Stimulated activated CD8-positive, alpha-beta memory T cell treated with anti-CD3 and anti-CD28 coated beads, Interleukin-15, amount 100 ng/mL, for 4 hours (primary cell): ENCODE measurements around the gene ATL1.
A peak's percentile ranks its signal among the peaks of the same experiment; 100 is the strongest.
"Not testable (repeated sequence)": the region's sequence is repeated elsewhere in the genome, so short reads cannot be mapped to it uniquely, and the experiment has no call there.

ENCODE experiments used
- DNase-seq, 2 donors: peaks; one replicate each; pipeline ENCODE4 v3.0.0-alpha.2; 2020; ENCODE audit warnings: low read depth in 2 of 2

The ATL1 gene

DNA sequence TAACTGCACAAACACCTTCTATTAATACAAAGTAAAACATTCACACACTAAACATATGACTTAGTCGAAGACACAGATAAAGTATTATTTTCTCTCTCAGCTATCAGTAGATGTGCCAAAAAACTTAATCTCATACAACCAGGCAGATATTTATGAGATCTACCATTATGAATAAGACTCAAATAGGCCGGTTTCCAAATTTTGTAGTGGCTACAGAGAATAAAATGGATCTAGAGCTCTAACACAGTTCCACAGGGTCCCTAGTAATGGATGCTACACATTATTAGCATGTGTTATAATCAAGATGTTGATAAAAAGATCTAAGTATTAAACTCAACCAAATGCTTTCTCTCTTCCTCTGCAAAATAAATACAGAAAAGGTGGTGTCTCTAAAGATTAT is 97.8 kb downstream of the ATL1 start:
- no peak for DNase-seq

DNA sequence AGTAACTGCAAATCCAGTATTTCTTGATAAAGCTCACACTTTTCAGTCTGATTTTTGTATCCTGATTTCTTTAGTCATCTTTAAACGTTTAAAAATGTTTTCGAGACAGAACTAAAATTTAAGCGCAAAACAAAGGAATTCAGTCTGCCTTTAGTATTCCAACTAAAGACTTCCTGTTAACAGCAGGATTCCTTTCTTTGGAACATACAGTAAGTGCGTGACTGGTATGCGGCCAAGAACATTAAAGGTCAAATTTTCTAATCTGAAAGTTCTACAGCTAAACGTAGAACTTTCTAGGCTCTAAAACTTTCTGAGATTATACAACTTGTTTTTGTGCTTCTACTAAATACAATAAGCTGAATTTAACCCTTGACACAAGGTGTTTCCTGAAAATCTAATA is 98.3 kb downstream of the ATL1 start:
- DNase-seq = no peak

DNA sequence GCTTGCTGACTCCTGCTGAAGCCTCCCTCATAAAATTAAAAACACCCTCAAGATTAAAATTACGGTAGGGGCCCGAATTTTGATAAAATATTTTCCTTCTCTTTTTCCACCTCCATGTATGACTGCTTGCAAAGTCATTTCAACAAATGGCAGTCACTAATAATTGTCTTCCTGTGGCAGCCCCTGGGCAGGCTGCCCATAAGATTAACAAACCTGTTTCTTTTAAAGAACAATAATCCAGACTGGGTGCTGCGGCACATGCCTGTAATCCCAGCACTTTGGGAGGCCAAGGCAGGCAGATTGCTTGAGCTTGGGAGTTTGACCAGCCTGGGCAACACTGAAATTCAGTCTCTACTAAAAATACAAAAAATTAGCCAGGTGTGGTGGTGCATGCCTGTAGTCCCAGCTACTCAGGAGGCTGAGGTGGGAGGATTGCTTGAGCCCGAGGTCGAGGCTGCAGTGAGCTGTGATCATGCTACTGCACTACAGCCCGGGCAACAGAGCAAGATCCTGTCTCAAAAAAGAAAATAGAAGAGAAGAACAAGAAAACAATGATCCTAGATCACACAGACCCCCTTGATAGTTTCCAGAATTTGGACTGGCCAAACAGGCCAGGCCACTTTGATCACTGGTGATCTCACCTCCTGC is 99.5 kb downstream of the ATL1 start:
- no peak for DNase-seq

DNA sequence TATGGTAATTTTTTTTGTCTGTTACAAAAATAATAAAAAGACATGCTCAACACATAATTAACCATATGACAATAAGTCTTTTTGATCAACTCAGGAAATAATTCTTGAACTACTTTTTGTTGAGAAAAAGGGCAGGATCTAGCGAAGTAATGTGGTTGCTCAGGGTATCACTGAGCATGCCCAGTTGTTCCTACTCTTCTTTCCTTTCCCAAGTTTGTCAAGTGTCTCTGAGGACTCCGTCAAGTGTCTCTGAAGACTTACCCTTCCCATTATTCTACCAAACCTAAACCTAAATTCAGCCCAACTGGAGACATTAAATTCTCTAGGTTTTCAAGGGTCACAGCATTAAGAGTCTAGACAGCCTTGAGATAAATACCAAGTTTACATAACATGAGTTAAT is 104.6 kb downstream of the ATL1 start:
- DNase-seq = not testable (repeated sequence)

DNA sequence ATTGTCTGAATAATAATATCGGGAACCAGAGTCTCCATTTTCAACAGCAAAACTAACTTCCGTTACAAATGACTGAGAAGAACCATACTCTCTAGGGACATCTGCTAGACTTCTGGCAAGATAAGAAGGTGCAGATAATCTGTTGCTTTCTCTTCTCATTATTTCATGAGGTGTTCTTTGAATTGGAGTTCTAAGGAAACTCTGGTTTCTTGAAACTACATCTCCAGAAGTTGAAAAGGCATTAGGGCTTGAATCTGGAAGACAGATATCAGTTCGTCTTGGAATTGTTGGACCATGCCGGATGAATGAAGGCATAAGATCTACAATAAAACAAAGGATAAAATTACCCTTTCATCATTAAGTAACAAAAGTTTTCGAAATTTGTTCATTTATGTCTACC is 105.4 kb downstream of the ATL1 start:
- DNase-seq = not testable (repeated sequence)

DNA sequence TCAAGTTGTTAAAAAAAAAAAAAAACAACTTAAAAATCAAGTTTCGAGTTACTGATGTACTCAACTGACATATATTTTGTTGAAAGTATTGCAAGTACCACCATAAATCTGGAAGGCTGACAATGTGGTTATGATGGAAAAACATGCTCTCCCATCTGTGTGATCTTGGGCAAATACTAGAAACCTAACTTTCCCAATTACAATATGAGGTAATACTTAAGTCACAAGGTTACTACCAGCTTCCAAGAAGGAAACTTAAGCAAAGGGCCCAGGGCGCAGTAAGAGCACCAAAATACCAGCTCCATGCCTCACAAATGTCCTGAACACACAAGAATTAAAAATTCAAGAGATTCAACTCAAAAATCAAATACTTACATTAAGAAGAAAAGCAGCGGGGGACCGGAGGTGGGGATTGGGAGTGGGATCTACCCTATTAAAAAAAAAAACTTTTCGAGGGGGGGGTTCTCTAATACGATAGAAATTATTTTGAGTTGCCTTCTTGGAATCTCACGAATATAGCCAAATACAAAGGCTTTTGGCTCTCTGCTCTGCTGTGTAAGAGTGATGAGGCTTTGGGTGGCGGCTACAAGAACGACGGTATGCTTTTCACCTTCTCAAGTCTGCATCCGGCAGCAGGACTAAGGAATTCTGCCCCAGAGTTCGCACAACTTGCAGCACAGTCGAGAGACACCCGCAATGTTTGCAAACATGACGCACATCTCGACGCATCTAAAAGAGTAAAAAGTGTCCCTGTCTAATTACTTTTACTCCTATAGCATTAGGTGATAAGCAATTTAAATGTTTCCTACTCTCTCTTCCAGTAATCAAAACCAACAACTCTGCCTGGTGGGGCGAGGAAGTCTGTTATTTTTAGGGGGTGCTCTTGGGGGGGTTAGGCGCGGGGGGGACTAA is 107.1 kb downstream of the ATL1 start:
- DNase-seq = no peak

DNA sequence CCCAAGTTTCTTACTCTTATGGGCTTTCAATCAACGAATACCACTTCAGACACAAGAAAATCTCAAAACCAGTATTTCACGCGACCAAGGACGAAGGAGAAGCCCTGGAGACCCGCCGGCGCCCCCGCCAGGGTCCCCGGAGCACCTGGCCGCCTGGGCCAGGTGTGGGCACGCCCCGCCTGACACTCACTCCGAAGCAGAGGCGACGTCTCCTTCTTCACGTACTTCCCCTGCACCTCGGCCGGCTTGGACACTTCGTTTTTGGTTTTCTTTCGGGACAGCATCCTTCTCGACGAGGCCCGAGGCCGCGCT is 107.7 kb downstream of the ATL1 start:
- no peak for DNase-seq

DNA sequence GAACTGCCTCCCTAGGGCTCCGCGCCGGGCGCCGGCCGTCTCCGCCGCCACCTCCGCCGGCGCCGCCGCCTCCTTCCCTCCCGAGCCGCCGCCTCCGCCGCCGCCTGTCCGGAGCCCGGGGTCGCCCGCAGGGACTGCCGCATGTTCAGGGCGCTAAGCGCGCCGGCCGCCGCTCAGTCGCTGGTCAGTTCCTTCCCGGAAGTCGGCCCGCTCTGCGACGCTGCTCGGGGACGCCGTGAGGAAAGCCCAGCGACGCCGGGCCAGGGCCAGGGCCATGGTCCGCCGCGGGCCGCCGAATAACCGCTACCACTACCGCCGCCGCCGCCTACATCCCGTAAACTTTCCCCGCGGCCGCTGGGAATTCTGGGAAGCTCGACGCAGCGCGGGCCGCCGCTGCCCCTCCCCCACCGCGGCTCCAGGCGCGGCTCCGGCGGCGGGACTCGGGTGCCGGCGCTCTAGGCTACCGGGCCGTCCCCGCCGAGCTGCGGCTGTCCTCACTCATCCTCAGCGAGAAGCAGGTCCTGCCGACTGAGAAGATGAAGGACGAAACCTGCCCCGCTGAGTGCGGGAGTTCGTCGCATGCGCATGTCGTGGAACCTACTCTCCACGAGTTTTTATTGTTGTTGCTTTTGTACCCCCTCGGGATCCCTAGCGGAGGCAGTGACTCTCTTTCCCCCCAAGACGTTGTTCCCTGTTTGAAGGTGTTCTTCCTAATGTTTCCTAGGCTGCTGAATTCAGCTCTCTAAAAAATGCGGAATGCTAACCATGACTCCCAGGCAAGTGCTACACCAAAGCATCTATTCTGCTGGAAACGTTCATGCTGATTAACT is 108.3 kb downstream of the ATL1 start, which contains the start of gene SAV1:
SAV1 (minus strand) TSS at position 311 of the 830 bp plus-strand sequence. CDS start 339 bp downstream, outside the sequence.
- peak in 1 of 2 donors; percentile 29 for DNase-seq

DNA sequence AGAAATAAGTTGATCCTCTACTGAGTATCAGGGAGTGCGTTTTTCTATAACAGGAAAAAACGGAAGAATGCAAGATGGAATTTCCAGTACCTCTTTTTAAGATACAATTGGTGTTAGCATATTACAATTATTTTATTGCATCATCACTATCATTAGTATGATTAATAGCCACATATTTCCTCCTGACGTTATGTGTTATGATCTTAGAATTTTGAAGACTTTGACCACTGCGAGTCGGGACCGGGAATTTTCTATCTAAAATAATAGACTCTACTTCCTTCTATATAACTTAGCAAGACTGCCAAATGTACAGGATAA is 108.8 kb downstream of the ATL1 start:
- no peak for DNase-seq

DNA sequence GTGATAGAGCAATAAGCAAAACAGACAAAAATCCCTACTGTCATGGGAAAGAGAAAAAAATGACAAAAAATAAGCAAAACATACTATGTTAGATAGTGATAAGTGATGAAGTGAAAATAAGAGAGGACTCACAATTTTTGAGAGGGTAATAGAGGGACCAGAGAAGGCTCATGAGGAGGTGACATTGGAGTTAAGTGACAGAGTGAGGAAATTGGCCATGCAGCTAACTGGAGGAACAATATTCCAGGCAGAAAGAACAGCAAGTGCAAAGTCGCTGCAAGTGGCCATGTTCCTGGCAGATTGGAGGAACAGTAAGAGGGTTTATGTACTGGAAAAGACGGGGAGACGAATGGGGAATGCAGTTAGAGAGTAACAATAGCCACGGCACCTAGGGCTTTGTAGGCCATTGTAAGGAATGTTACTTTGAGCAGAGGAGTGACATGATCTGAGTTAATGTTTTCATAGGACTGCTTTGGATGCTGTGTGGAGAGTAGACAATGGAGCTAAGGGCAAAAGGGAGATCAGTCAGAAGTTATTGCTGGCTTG is 109.6 kb downstream of the ATL1 start:
- DNase-seq = no peak

DNA sequence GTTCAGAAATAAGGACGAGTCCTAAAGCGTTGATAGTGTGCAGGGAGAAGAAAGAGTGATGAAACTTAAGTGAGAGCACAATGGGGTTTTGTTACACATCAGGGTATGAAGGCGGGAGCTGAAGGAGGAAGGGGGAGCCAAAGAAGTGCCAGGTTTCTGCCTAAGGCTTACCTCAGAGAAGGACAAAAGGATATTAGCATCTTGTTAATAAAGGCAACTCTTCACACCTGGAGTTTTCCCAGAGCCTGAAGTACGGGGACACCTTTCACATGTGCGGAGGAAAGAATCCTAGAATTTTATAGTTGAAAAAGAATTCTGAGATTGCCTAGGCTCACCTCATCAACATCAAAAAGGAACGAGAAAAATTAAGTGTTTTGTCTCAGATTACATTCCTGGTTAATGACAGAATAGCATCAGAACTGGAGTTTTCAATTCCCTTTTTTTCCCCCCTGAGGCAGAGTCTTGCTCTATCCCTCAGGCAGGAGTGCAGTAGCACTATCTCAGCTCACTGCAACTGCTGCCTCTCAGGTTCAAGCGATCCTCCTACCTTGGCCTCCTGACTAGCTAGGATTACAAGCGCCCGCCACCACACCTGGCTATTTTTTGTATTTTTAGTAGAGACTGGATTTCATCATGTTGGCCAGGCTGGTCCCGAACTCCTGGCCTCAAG is 110.4 kb downstream of the ATL1 start:
- no peak for DNase-seq

DNA sequence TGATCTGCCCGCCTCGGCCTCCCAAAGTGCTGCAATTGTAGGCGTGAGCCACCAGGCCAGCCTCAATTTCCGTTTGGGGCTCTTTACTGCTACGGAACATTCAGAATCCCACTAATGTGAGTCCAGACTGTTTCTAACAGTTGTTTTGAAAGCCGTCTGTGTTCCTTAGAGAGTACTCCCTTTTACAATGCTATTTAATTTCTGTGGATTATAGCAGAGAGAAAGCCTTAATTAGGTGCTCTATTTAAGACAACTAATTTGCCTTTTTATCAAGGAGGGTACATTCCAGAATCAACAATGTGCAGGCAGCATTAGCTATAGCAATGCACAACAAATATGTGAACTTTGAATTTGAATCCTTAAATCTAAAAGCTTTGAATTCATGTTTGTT is 110.9 kb downstream of the ATL1 start:
- no peak for DNase-seq

DNA sequence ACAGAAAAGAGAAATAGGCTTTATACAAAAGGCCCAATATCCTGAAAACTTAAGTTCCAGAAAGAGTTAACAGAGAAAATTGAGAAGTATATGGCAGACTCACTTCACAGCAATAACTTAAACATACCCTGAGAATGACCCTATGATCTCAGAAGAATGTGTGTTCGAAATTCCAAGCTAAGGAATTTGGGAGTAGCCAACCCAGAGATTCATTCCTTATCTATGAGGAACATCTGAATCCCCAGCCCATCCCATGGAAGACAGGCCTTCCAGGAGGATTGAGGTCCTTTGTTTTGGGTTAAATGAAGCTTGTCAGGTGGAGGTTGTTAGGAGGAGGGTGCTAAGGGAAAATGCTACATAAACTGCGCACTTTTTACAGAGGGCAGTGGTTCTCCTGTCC is 115.7 kb downstream of the ATL1 start:
- DNase-seq = no peak

DNA sequence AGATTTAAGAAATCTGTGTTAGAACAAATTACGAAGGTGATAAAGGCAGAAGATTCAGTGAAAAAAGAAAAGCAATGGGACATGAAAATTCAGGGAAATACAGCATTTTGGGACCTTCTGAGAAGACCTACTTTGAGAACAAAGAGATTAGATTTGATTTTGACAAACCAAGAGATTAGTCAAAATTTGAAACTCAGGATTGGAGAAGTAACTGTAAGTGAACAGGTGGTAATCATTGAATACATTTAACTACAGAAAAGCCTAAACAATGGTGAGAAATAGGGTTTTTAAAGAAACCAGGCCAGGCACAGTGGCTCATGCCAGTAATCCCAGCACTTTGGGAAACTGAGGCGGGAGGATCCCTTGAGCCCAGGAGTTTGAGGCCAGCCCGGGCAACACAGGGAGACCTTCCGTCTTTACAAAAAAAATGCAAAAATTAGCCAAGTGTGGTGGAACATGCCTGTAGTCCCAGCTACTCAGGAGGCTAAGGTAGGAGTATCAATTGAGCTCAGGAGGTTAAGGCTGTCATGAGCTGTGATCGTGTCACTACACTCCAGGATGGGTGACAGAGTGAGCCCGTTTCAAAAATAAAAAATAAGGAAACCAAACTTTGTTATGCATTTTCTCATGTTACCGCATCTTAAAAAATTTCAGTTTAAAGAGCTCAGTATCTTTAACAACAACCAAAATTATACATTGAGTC is 117.0 kb downstream of the ATL1 start:
- DNase-seq = no peak

DNA sequence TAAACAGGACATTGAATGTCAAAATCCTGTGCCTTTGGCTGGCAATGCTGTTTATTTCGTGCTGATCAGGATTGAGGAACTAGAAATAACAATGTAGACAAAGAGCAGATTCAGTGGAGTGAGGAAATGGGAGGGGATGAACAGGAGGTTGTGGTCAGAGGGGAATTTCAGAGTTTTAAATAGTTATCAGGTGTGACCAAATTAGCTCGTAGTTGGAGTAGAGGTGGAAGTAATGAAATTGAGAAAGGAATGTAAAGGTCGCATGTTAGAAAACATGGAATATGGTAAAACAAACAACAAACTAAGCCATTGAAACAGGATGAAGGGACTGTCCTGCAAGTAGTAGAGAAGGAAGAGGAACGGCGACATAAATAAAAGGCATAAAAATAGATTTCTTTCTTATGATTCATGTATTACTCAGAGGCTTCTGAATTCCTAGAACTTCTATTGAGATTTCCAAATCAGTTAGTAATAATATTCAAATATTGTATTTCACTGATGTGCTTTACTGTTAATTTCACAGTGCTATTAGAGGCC is 117.7 kb downstream of the ATL1 start:
- no peak for DNase-seq

DNA sequence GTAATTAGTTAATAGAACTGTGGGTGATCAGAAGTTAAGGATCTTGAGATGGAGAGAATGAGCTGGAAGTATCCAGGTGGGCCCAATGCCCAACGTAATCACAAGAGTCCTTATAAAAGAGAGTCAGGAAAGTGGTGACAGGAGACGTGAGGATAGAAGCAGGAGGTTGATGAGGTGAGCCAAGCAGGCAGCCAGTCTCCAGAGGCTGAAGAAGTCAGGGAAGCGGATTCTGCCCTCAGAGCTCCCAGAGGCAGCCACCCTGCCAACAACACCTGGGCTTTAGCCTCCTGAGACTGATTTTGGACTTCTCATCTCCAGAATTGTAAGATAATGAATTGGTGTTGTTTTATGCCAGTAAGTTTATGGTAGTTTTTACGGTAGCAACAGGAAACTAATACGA is 118.2 kb downstream of the ATL1 start:
- no peak for DNase-seq

DNA sequence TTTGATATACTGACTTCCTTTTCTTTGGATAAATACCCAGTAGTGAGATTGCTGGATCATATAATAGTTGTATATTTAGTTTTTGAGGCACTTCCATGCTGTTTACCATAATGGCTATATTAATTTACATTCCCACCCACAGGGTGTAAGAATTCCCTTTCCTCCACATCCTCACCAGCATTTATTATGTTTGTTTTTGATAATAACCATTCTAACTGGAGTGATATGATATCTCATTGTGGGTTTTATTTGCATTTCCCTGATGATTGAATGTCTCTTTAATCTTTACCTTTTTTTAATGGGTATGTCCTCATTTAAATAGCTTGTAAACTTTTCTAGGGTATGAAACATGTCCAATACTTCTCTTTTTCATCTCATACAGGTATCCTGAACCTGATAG is 119.7 kb downstream of the ATL1 start:
- no peak for DNase-seq
